Measurements from ENCODE around the gene HABP2. TPM values are rescaled to one million over a fixed set of nuclear protein-coding genes. Genes with fewer than 3 reads are reported as not detected.

HABP2 gene
- polyA plus RNA-seq, 1 of the 3 experiments (the other 2 are of a cell fraction): not detected

DNA sequence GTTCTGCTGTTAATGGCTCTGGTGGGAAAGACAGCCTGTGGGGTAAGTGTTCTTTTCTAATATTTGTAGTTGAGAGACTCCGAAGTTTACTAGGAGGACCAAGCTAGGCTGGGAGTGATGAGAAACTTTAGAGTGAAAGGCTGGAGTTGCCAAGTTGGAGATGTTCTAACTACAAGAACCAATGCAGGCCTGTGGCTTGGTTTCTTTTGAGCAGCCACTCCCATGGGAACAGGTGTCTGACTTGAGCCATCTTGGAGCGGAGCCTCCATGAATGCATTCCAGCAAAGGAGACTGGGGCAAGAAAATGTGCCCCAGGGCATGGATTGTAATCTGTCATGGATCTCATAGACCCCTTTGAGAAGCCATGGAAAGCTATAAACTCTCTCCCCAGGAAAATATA lies 296 bp downstream of the HABP2 start:
- no peak for TF ChIP-seq TAF1 (IDR thresholded peaks at IDR 0.05; ENCODE audit: borderline replicate concordance, low read depth, low read length)
- no peak for TF ChIP-seq NFIC (IDR thresholded peaks at IDR 0.05; ENCODE audit: borderline replicate concordance)
- no peak for TF ChIP-seq USF1 (IDR thresholded peaks at IDR 0.05; ENCODE audit: borderline replicate concordance, low read depth)
- TF ChIP-seq ZBTB33 (IDR thresholded peaks at IDR 0.05; ENCODE audit: borderline replicate concordance, low read depth): no peak
- TF ChIP-seq YY1 (IDR thresholded peaks at IDR 0.05; ENCODE audit: low read depth): no peak
- TF ChIP-seq, protein P1, sequence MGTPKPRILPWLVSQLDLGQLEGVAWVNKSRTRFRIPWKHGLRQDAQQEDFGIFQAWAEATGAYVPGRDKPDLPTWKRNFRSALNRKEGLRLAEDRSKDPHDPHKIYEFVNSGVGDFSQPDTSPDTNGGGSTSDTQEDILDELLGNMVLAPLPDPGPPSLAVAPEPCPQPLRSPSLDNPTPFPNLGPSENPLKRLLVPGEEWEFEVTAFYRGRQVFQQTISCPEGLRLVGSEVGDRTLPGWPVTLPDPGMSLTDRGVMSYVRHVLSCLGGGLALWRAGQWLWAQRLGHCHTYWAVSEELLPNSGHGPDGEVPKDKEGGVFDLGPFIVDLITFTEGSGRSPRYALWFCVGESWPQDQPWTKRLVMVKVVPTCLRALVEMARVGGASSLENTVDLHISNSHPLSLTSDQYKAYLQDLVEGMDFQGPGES (IDR thresholded peaks at IDR 0.05; ENCODE audit: low read depth, low read length): no peak
- no peak for TF ChIP-seq GATA2 (CRISPR knock-in tag; IDR thresholded peaks at IDR 0.05)
- TF ChIP-seq RXRA (IDR thresholded peaks at IDR 0.05; ENCODE audit: borderline replicate concordance, low read depth): no peak
- no peak for TF ChIP-seq RFX5 (IDR thresholded peaks at IDR 0.05; ENCODE audit: low read length)
- no peak for TF ChIP-seq RAD21 (IDR thresholded peaks at IDR 0.05; ENCODE audit: low read length)
- no peak for TF ChIP-seq NRF1 (IDR thresholded peaks at IDR 0.05; ENCODE audit: low read depth, low read length)
- TF ChIP-seq SMC3 (IDR thresholded peaks at IDR 0.05; ENCODE audit: low read depth, low read length): no peak
- no peak for TF ChIP-seq EZH2phosphoT487 (IDR thresholded peaks at IDR 0.05; ENCODE audit: borderline replicate concordance, low read depth)
- TF ChIP-seq JUND (IDR thresholded peaks at IDR 0.05): no peak
- no peak for TF ChIP-seq MXI1 (IDR thresholded peaks at IDR 0.05; ENCODE audit: low read depth, low read length)
- TF ChIP-seq, protein P2, sequence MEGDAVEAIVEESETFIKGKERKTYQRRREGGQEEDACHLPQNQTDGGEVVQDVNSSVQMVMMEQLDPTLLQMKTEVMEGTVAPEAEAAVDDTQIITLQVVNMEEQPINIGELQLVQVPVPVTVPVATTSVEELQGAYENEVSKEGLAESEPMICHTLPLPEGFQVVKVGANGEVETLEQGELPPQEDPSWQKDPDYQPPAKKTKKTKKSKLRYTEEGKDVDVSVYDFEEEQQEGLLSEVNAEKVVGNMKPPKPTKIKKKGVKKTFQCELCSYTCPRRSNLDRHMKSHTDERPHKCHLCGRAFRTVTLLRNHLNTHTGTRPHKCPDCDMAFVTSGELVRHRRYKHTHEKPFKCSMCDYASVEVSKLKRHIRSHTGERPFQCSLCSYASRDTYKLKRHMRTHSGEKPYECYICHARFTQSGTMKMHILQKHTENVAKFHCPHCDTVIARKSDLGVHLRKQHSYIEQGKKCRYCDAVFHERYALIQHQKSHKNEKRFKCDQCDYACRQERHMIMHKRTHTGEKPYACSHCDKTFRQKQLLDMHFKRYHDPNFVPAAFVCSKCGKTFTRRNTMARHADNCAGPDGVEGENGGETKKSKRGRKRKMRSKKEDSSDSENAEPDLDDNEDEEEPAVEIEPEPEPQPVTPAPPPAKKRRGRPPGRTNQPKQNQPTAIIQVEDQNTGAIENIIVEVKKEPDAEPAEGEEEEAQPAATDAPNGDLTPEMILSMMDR (IDR thresholded peaks at IDR 0.05): no peak
- TF ChIP-seq, protein P3, sequence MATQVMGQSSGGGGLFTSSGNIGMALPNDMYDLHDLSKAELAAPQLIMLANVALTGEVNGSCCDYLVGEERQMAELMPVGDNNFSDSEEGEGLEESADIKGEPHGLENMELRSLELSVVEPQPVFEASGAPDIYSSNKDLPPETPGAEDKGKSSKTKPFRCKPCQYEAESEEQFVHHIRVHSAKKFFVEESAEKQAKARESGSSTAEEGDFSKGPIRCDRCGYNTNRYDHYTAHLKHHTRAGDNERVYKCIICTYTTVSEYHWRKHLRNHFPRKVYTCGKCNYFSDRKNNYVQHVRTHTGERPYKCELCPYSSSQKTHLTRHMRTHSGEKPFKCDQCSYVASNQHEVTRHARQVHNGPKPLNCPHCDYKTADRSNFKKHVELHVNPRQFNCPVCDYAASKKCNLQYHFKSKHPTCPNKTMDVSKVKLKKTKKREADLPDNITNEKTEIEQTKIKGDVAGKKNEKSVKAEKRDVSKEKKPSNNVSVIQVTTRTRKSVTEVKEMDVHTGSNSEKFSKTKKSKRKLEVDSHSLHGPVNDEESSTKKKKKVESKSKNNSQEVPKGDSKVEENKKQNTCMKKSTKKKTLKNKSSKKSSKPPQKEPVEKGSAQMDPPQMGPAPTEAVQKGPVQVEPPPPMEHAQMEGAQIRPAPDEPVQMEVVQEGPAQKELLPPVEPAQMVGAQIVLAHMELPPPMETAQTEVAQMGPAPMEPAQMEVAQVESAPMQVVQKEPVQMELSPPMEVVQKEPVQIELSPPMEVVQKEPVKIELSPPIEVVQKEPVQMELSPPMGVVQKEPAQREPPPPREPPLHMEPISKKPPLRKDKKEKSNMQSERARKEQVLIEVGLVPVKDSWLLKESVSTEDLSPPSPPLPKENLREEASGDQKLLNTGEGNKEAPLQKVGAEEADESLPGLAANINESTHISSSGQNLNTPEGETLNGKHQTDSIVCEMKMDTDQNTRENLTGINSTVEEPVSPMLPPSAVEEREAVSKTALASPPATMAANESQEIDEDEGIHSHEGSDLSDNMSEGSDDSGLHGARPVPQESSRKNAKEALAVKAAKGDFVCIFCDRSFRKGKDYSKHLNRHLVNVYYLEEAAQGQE (IDR thresholded peaks at IDR 0.05; ENCODE audit: low read depth, low read length): no peak
- TF ChIP-seq FOXM1 (IDR thresholded peaks at IDR 0.05; ENCODE audit: low read depth): no peak
- no peak for TF ChIP-seq ELF1 (IDR thresholded peaks at IDR 0.05)
- TF ChIP-seq EP300 (IDR thresholded peaks at IDR 0.05; ENCODE audit: borderline replicate concordance in 1 of 2, low read depth in 1 of 2, low read length in 1 of 2): no peak
- no peaks in the 10 kb centered on the region for H3K36me3 ChIP-seq (replicated peaks in 1 of 2; ENCODE audit: control insufficient read depth in 1 of 2, insufficient read depth in 2 of 2, low read length in 1 of 2)
- H3K4me3 ChIP-seq (ENCODE audit: low read depth in 2 of 2, low read length in 1 of 2): no peak overlapping the region
- H3K27me3 ChIP-seq (ENCODE audit: insufficient read depth): no peaks in the 10 kb centered on the region
- H3K4me1 ChIP-seq (ENCODE audit: control insufficient read depth in 1 of 2, insufficient read depth in 2 of 2, low read depth in 1 of 2, low read length in 1 of 2): peaks cover 6 to 15% of the 10 kb centered on the region in 2 experiments; a peak in 3 of 4 replicates
- no peaks in the 10 kb centered on the region for H3K9me2 ChIP-seq
- DNase-seq: no peak
- no peak overlapping the region for H3K4me2 ChIP-seq
- no peaks in the 10 kb centered on the region for H3K9me3 ChIP-seq
- H3K79me2 ChIP-seq (ENCODE audit: insufficient read depth): no peaks in the 10 kb centered on the region
- H3F3A ChIP-seq (replicated peaks; ENCODE audit: insufficient read depth): no peaks in the 10 kb centered on the region
- H2AFZ ChIP-seq (ENCODE audit: low read depth): no peak overlapping the region
- ChIA-PET CTCF (interaction anchor here (1.0 to 2.6 kb wide), 3 partner anchors 9 to 12 kb away, joined by 3 to 14 read pairs (median 4); no protein-coding TSS in a partner anchor), POLR2A (no interaction called here)
- no peaks in the 10 kb centered on the region for H4K20me1 ChIP-seq (ENCODE audit: insufficient read depth)
- 68% methylated on average over 2 of the region's 2 CpGs for WGBS (ENCODE audit: low lambda C conversion rate)
- no peak overlapping the region for H3K27ac ChIP-seq (ENCODE audit: low read depth in 2 of 2, low read length in 1 of 2)
- no peak overlapping the region for H3K9ac ChIP-seq

Data from SK-N-SH (cell line).